ENCODE data around the gene LAMB1.
"Not testable (repeated sequence)": the region's sequence is repeated elsewhere in the genome, so short reads cannot be mapped to it uniquely, and the experiment has no call there.

The LAMB1 gene

GRCh38 chr7:107957436-107957835 is 45.5 kb downstream of the LAMB1 start:
- Mint-ChIP-seq H3K4me1 (ENCODE audit: low read depth) (no peaks in the 10 kb centered on the region), H3K9me3 (ENCODE audit: low read depth) (no peaks in the 10 kb centered on the region), H3K27ac (no peak overlapping the region), H3K4me3 (no peak overlapping the region), H3K27me3 (peaks cover 5% of the 10 kb centered on the region), H3K36me3 (no peaks in the 10 kb centered on the region)

- not testable (repeated sequence) for H3K4me3 Mint-ChIP-seq; H3K27me3 Mint-ChIP-seq; H3K27ac Mint-ChIP-seq; H3K36me3 Mint-ChIP-seq; H3K9me3 Mint-ChIP-seq (ENCODE audit: low read depth); H3K4me1 Mint-ChIP-seq (ENCODE audit: low read depth)
Observed at GRCh38 chr7:107956950-107957349, 46.0 kb downstream of the LAMB1 start.

DNA sequence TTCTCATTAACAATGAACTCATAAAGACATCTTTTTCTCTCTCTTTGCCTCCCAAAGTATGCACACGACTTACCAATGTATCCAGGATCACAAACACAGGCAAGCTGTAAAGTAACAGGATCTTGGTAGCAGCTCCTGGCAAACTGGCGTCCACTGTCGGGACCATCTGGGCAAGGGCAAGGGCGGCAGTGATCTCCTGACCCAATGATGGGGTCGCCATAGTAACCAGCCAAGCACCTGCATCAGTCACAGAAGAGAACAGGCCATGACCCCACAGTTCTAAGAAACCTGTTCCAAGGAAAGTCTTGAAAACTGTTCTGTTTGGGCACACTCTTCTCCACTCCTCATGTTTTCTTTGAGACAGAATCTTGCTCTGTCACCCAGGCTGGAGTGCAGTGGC is 47.6 kb downstream of the LAMB1 start:
- Mint-ChIP-seq H3K36me3 (no peaks in the 10 kb centered on the region), H3K4me3 (no peak overlapping the region), H3K27me3 (peaks cover 5% of the 10 kb centered on the region), H3K4me1 (ENCODE audit: low read depth) (no peaks in the 10 kb centered on the region), H3K9me3 (ENCODE audit: low read depth) (no peaks in the 10 kb centered on the region), H3K27ac (no peak overlapping the region)

DNA sequence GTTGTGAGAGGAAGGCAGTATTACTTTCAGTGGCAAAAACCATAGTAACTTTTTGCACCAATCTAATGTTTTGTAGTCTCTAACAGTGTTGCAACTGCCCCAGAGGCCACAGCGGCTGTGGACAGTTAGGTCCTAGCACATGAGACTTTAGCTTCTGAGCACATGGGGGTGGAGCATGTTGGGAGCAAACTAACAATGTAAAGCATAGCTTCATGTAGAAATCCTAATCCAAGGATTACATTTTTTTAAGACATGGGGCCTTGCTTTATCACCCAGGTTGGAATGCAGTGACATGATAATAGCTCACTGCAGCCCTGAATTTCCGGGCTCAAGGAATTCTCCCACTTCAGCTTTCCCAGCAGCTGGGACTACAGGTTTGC is 49.0 kb downstream of the LAMB1 start:
- Mint-ChIP-seq H3K4me3 (no peak overlapping the region), H3K27me3 (peaks cover 5% of the 10 kb centered on the region), H3K9me3 (ENCODE audit: low read depth) (no peaks in the 10 kb centered on the region), H3K36me3 (no peaks in the 10 kb centered on the region), H3K4me1 (ENCODE audit: low read depth) (no peaks in the 10 kb centered on the region), H3K27ac (no peak overlapping the region)

DNA sequence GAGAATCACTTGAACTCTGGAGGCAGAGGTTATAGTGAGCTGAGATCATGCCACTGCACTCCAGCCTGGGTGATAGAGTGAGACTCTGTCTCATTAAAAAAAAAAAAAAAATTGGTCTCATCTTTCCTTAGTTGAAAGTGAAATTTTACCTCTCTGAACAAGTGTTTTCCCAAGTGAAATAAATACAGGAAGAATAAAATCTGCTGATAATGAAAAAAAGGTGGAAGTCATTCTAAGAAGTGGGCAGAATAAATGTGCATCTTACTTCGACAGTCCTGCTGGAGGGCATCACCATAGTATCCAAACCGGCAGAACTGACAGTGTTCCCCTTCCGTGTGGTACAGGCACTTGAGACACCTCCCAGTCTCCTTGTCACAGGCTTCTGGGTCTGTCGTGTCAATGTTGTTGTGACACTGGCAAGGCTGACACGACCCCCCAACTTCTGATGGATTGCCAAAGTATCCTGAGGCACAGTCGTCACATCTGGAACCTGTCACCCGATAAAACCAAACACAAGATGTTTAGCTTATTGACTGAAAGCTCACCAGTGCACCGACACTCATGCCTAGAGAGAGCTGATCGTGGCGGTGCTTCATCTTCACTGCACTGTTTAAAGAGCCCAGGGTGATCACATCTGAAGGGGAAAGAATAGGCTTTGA is 49.6 kb downstream of the LAMB1 start:
- Mint-ChIP-seq H3K4me1 (ENCODE audit: low read depth) (no peaks in the 10 kb centered on the region), H3K27ac (no peak overlapping the region), H3K9me3 (ENCODE audit: low read depth) (no peaks in the 10 kb centered on the region), H3K4me3 (no peak overlapping the region), H3K36me3 (no peaks in the 10 kb centered on the region), H3K27me3 (peaks cover 4% of the 10 kb centered on the region)

DNA sequence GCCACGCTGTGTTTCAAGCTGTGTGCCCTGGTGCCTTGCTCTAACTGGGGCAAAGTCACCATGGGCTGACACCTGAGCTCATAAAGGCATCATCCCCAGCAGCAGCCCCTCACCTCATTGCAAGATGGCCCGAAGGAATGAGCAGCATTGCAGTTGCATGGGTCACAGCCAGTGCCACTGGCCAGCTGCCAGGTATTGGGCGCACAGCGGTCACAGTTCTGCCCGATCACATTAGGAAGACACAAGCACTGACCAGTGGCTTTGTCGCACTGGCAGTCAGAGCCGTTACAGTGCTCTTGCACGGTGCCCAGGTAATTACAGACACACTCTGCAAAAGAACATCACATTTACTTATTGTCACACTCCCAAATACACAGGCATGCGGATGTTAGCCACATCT is 51.1 kb downstream of the LAMB1 start:
- peaks cover 4% of the 10 kb centered on the region for H3K27me3 Mint-ChIP-seq
- H3K4me3 Mint-ChIP-seq: no peak overlapping the region
- H3K27ac Mint-ChIP-seq: no peak overlapping the region
- no peaks in the 10 kb centered on the region for H3K9me3 Mint-ChIP-seq (ENCODE audit: low read depth)
- H3K4me1 Mint-ChIP-seq (ENCODE audit: low read depth): no peaks in the 10 kb centered on the region
- no peaks in the 10 kb centered on the region for H3K36me3 Mint-ChIP-seq

- H3K4me1 Mint-ChIP-seq (ENCODE audit: low read depth): no peaks in the 10 kb centered on the region
- H3K9me3 Mint-ChIP-seq (ENCODE audit: low read depth): no peaks in the 10 kb centered on the region
- no peak overlapping the region for H3K27ac Mint-ChIP-seq
- no peaks in the 10 kb centered on the region for H3K36me3 Mint-ChIP-seq
- peaks cover 2% of the 10 kb centered on the region for H3K27me3 Mint-ChIP-seq
- H3K4me3 Mint-ChIP-seq: no peak overlapping the region
Observed at GRCh38 chr7:107951172-107951787, 51.7 kb downstream of the LAMB1 start.

DNA sequence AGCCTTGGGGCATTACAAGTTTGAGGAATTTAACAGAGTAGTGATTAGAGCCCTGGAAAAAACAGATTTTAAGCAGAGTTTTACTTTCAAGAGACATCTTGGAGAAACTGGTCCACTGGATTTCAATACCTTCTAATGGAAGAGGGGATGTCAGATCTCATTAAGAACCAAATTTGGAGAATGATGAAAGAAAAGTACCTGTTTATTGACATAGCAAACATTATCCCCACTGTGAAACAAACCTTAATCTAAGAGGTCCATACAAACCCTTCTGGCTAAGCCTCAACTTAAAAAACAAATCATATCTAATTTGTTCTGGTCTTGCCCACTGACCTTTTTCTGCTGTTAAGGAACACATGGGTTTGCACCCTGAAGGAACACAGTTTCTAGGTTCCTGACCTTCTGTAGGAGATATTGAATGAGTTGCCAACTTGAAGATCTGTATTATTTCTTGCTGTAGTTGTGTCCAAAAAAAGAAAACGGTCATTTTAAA is 53.5 kb downstream of the LAMB1 start:
- Mint-ChIP-seq H3K36me3 (no peaks in the 10 kb centered on the region), H3K4me3 (no peak overlapping the region), H3K27me3 (peaks cover 1% of the 10 kb centered on the region), H3K4me1 (ENCODE audit: low read depth) (no peaks in the 10 kb centered on the region), H3K27ac (no peak overlapping the region), H3K9me3 (ENCODE audit: low read depth) (no peaks in the 10 kb centered on the region)

- H3K27me3 Mint-ChIP-seq: peaks cover 1% of the 10 kb centered on the region
- H3K4me3 Mint-ChIP-seq: no peak overlapping the region
- no peaks in the 10 kb centered on the region for H3K4me1 Mint-ChIP-seq (ENCODE audit: low read depth)
- H3K9me3 Mint-ChIP-seq (ENCODE audit: low read depth): no peaks in the 10 kb centered on the region
- H3K36me3 Mint-ChIP-seq: no peaks in the 10 kb centered on the region
- no peak overlapping the region for H3K27ac Mint-ChIP-seq
Observed at GRCh38 chr7:107948645-107949442, 54.1 kb downstream of the LAMB1 start.

- no peak overlapping the region for H3K4me3 Mint-ChIP-seq
- H3K9me3 Mint-ChIP-seq (ENCODE audit: low read depth): no peaks in the 10 kb centered on the region
- H3K4me1 Mint-ChIP-seq (ENCODE audit: low read depth): no peaks in the 10 kb centered on the region
- no peaks in the 10 kb centered on the region for H3K27me3 Mint-ChIP-seq
- H3K36me3 Mint-ChIP-seq: no peaks in the 10 kb centered on the region
- no peak overlapping the region for H3K27ac Mint-ChIP-seq
Observed at GRCh38 chr7:107946881-107947280, 56.1 kb downstream of the LAMB1 start.

GRCh38 chr7:107946451-107946850 is 56.5 kb downstream of the LAMB1 start:
- H3K36me3 Mint-ChIP-seq: no peaks in the 10 kb centered on the region
- H3K4me3 Mint-ChIP-seq: no peak overlapping the region
- no peak overlapping the region for H3K27ac Mint-ChIP-seq
- H3K9me3 Mint-ChIP-seq (ENCODE audit: low read depth): no peaks in the 10 kb centered on the region
- no peaks in the 10 kb centered on the region for H3K27me3 Mint-ChIP-seq
- no peaks in the 10 kb centered on the region for H3K4me1 Mint-ChIP-seq (ENCODE audit: low read depth)

DNA sequence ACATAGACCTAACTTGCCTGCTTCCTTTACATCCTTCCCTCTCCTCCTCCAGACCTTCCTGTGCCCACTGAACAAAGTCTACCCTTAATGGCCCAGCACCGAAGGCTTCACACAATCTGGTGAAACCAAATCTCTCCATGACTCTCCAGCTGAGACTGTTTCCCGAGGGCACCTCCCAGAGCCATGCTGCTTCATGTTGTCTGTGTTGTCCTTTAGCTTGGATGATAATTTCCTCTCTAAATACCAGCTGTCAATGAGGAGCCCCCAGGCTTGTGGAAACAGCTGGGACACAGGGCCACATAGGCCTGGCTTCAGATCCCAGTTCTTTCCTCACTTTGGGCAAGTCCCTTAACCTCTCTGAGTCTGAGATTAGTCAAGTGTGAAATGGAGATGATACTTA is 57.6 kb downstream of the LAMB1 start:
- Mint-ChIP-seq H3K4me3 (no peak overlapping the region), H3K36me3 (peaks cover 4% of the 10 kb centered on the region), H3K4me1 (ENCODE audit: low read depth) (no peaks in the 10 kb centered on the region), H3K9me3 (ENCODE audit: low read depth) (no peaks in the 10 kb centered on the region), H3K27ac (no peak overlapping the region), H3K27me3 (no peaks in the 10 kb centered on the region)

GRCh38 chr7:107944411-107945169 is 58.4 kb downstream of the LAMB1 start:
- Mint-ChIP-seq H3K9me3 (ENCODE audit: low read depth) (no peaks in the 10 kb centered on the region), H3K4me1 (ENCODE audit: low read depth) (no peaks in the 10 kb centered on the region), H3K27ac (no peak overlapping the region), H3K27me3 (no peaks in the 10 kb centered on the region), H3K4me3 (no peak overlapping the region), H3K36me3 (peaks cover 4% of the 10 kb centered on the region)

- H3K9me3 Mint-ChIP-seq (ENCODE audit: low read depth): no peaks in the 10 kb centered on the region
- H3K36me3 Mint-ChIP-seq: peaks cover 7% of the 10 kb centered on the region
- H3K4me1 Mint-ChIP-seq (ENCODE audit: low read depth): no peaks in the 10 kb centered on the region
- H3K4me3 Mint-ChIP-seq: no peak overlapping the region
- H3K27ac Mint-ChIP-seq: no peak overlapping the region
- no peaks in the 10 kb centered on the region for H3K27me3 Mint-ChIP-seq
Observed at GRCh38 chr7:107943018-107943417, 59.9 kb downstream of the LAMB1 start.

DNA sequence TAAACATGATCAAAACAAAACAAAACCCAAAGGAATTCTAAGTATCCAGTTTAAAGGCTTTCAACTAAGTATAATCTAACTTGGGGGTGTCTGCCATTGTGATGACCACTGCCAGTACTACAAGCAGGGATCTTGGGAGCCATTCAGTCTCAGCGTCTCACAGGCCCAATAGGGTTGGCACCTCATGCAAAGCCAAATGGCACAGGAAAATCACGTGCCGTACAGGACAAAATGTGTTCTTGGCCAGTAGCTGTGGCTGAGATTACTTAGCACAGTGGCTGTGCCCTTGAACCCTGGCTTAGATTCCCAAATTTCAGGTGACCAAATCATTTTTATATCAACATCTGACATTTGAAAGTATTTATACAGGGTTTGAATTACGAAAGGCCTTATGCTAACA is 62.0 kb downstream of the LAMB1 start:
- peaks cover 7% of the 10 kb centered on the region for H3K36me3 Mint-ChIP-seq
- H3K4me1 Mint-ChIP-seq (ENCODE audit: low read depth): no peaks in the 10 kb centered on the region
- no peaks in the 10 kb centered on the region for H3K9me3 Mint-ChIP-seq (ENCODE audit: low read depth)
- no peaks in the 10 kb centered on the region for H3K27me3 Mint-ChIP-seq
- H3K27ac Mint-ChIP-seq: no peak overlapping the region
- H3K4me3 Mint-ChIP-seq: no peak overlapping the region

Measured in activated naive CD8-positive, alpha-beta T cell (primary cell).